HG03025 (cell line): Measurements from ENCODE around the gene ISG15.
"Not testable (repeated sequence)": the region's sequence is repeated elsewhere in the genome, so short reads cannot be mapped to it uniquely, and the experiment has no call there.

ENCODE experiments used
- ATAC-seq: cut with Tn5 transposase; IDR thresholded peaks from one replicate; pipeline ENCODE4 v1.9.1; 2021; ENCODE audit warnings: mild to moderate bottlenecking, moderate library complexity; ENCODE audit not compliant: unreplicated experiment, low FRiP score

The ISG15 gene

GRCh38 chr1:1024771-1025699 lies 11.7 kb downstream of the ISG15 start:
- no peak for ATAC-seq

DNA sequence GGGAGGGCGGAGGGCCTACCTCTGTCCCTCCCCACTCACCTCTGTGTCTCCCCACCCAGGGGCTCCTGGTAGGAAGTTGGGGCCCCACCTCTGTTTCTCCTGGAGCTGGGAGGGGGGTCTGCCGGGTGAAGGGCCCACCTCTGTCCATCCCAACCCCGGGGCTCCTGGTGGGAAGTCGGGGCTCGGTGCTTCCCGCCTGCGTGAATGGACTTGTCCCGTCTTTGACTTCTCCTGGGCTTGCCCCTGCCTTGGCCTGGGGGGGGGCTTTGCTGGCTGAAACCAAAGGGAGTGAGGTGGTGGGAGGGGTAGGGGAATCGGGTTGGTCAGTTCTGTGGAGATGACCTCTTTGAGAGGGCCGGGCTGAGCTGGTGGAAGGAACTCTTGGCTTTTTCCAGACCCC lies 12.4 kb downstream of the ISG15 start:
- no peak for ATAC-seq

DNA sequence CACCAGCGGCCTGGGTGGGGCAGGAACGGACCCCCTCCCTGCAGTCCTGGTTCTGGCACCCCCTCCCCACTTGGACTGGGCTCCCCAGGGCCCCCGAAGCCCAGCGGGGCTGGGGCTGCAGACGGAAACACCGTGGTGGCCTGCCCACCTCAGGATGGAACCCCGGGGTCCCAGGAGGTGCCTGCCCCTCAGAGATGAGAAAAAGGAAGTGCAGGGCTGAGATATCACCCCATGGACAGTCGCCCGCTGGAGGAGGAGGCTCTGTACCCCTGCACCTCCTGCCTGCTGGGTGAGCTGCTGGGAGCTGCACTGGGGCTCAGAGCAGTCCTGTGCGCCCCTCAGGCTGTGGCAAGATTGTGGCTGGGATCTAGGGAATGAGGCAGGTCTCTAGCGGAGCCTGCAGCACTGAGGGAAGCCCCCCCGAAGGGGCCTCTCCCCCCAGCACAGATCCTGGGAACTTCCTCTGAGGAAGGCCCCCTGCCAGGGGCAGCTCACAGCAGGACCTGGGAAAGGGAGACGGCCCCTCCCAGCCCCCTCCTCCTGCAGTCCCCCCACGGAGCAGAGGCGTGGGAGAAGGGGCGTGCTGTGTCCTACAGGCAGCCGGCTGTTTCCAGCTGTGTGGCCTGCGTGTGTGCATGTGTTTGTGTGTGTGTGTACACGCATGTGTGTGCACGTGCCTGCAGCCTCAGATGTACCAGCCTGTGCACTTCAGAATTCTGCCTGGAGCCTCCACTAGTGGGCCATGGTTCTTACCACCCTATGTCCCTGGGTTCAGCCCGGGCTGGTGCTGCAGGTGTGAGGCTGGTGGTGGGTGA lies 13.5 kb downstream of the ISG15 start:
- no peak for ATAC-seq

DNA sequence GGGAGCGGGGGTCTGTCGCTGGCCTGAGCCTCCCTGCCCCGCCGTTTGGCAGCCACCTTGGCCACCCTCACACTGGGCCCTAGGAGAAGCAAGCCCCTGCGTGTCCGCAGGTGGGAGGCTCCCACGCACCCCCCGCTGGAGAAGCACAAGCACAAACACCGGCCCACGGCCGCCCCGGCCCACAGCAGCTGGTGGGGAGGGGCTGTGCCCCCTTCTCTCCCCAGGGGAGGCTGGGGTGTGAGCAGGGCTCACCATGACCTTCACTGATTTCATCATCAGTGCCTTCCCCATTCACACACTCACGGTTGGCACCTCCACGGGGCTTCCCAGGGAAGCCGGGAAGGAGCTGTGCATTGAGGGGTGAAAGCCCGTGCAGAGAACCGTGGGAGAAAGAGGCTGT lies 14.5 kb downstream of the ISG15 start:
- ATAC-seq, result no peak

DNA sequence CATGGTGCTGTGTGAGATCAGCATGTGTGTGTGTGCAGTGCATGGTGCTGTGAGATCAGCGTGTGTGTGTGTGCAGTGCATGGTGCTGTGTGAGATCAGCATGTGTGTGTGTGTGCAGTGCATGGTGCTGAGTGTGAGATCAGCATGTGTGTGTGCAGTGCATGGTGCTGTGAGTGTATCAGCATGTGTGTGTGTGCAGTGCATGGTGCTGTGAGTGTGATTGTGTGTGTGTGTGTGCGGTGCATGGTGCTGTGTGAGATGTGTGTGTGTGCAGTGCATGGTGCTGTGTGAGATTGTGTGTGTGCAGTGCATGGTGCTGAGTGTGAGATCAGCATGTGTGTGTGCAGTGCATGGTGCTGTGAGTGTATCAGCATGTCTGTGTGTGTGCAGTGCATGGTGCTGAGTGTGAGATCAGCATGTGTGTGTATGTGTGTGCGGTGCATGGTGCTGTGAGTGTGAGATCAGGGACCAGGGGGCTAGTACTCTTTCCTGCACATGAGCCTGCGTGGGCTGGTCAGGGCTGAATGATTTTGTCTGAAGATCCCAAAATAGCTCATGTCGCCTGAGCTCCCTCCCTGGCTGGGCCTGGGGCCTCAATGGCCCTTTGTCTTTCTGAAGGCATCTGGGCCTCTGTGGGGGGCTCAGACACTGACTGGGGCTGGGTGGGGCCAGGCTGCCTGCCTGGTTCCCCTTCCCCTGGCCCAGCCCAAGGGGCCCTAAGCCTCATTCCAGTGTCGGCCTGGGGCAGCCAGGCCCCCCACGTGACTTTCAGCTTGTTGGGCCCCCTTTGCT lies 17.8 kb downstream of the ISG15 start:
- ATAC-seq, result not testable (repeated sequence)

DNA sequence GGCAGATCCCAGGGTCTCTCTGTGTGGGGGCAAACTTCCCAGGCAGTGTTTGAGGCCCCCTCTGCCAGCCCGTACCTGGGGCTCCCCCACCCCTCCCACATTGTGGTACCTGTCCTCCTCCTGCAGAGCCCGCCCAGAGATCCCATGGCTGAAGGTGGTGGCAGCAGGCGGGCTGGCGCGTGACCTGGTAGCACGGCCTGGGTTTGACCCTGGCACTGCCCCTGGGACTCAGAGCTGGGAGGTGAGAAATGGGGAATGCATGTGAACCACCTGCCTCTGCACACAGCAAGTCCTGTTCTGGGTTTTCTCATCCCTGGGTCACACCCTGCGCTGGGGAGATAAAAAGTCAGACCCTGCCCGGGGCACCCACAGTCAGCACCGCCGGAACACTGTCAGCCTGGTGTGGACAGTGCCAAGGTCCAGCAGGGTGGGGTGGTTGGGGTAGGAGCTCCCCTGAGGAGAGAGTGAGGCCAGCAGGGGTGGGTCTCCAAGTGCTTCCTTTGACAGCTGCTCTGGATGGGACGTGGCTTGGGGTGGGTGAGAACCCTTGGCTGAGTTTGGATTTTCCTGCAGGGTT lies 18.4 kb downstream of the ISG15 start:
- no peak for ATAC-seq

- ATAC-seq, result no peak
These were observed 19.1 kb downstream of the ISG15 start for GRCh38 chr1:1032424-1032823.

GRCh38 chr1:1033009-1033587 lies 19.8 kb downstream of the ISG15 start:
- ATAC-seq, result peak; percentile 71

- no peak for ATAC-seq
These were observed 20.6 kb downstream of the ISG15 start for GRCh38 chr1:1033731-1034438.

- no peak for ATAC-seq
These were observed 21.1 kb downstream of the ISG15 start for GRCh38 chr1:1034439-1034781.

DNA sequence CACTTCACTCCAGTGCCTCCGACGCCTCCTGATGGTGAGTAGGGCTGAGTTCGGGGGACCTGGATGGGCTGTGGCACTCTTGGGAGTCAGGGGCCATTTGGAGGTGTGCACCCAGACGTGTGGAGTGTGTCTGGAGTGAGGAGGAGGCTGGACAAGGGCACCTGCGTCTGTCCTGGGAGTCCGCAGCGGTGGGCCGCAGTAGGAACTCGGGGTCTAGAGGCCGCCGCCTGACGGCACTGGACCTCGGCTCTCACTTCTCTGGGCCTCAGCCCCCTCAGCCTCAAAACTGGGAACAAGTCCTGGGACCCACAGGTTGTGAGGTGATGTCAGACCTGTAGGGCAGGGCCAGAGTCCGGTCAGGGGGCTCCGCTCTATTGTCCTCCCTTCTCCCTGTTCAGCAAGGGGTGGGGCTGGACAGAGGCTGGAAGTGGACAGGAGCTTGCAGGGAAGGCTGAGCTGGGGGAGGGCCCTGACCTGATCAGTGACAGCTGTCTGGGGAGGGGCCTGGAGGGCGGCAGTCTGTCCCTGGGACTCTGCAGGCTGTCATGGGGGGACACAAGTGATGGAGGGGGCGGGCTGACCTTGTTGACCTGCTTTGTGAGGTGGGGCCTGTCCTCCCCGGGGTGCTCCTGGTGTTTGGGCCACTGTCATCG lies 22.1 kb downstream of the ISG15 start:
- no peak for ATAC-seq

GRCh38 chr1:1037366-1038327 lies 24.4 kb downstream of the ISG15 start:
- no peak for ATAC-seq

- ATAC-seq, result no peak
These were observed 25.4 kb downstream of the ISG15 start for GRCh38 chr1:1038694-1039093.

DNA sequence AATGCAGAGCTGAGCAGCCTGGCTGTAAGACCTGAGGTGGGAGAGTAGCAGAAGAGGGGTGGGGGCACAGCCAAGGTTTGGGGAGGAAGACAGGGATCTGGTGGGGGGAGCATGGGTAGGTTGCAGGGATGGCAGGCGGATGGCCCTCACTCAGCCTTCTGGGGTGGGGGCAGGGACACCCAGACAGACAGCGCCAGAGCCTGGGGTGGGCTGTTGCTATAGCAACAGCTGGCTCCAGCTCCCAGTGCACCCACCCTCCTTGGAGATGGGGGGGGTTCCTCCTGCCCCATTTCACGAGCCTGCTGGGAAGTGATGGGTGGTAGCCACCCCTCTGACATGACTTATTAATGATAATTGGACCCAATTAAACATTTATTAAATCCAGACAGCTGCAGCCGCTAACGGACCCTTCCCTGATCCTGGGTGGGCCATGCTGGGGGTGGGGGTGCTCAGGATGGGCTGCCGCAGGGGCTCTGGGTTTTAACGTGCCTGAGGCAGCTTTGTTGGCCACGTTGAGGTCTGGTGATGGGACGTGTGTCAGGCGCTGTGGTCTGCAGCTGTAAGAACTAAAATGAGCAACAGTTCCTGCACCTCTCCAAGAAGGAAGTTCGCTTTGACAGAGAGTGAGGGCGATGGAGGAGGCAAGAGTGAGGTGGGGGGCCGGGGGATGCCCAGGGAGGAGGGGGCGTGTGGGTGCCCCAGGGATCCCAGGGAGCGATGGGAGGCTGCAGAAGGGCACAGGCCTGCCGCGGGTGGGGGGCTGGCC lies 26.0 kb downstream of the ISG15 start:
- ATAC-seq, result no peak

DNA sequence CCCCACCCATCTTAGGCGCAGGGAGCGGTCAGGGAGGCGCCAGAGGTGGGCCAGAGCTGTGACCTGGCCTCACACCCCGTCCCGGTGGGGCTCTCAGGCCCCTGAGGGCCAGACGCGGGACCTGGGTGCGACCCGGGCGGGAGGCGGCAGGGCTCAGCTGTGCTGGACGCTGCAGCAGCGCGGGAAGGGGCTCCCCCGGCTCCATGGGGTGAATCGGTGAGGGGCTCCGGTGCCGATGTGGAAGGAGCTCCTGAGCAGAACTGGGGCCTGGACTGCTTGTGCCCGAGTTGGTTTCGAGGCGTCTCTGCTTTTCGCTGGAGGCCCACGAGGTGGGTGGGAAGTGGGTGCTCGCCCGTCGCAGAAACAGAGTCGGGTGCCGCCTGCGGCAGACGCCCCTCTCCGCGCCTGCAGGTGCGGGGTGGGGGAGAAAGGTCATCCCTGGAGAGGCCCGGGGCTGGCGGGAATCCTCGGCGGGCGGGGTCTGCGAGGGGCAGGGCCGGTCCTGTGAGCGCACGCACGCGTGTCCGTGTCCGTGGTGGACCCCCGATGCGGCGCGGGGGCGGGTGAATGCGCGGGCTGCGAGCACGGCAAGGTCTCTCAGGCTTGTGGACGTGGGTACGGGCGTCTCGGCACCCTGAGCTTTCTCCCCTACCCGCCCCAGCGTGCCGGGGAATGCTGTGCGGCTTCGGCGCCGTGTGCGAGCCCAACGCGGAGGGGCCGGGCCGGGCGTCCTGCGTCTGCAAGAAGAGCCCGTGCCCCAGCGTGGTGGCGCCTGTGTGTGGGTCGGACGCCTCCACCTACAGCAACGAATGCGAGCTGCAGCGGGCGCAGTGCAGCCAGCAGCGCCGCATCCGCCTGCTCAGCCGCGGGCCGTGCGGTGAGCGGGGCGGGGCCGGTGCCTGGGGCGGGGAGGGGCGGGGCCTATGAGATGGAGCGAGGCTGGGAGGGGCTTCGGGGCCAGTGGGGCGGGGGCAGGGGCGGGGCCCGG lies 27.0 kb downstream of the ISG15 start:
- no peak for ATAC-seq

DNA sequence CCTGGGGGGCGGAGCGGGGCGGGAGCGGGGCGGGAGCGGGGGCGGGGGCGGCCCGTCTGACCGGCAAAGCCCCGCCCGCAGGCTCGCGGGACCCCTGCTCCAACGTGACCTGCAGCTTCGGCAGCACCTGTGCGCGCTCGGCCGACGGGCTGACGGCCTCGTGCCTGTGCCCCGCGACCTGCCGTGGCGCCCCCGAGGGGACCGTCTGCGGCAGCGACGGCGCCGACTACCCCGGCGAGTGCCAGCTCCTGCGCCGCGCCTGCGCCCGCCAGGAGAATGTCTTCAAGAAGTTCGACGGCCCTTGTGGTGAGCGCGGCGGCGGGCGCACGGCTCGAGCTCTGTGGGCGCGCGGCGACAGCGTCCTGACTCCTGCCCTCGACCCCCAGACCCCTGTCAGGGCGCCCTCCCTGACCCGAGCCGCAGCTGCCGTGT lies 27.8 kb downstream of the ISG15 start:
- no peak for ATAC-seq
